ENCODE results near the gene GFAP.

The GFAP gene

GRCh38 chr17:44912763-44913544 lies 2.3 kb downstream of the GFAP start:
- DNase-seq: no peak

DNA sequence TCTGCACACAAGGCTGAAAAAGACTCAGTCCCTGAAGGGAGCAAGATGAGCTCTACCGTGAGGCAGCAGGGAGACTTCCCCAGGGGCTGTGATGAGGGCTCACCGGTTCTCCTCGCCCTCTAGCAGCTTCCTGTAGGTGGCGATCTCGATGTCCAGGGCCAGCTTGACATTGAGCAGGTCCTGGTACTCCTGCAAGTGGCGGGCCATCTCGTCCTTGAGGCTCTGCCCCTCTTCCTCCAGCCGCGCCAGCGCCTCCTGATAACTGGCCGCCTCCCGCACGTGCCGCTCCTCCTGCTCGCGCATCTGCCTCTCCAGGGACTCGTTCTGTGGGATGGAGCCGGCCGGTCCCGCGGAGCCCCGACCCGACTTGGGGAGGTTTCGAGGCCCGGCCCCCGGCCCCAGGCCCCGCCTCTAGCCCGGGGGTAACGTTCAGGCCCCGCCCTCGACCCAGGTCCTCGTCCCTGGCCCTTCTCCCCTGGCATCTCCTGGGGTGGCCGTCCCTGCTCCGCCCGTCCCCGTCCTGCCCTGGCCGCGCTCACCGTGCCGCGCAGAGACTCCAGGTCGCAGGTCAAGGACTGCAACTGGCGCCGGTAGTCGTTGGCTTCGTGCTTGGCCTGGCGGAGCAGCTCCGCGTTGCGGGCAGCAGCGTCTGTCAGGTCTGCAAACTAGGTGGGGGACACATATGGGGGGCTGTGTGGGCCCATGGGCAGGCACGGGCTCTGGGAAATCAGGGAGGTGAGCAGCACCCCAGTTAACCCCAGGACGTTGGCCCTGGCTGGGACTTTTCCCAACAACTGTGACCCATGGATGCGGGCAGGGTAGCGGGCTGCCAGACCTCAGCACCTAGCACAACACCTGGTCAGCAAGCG lies 3.9 kb downstream of the GFAP start:
- peak; percentile 65 for DNase-seq

GRCh38 chr17:44910231-44911106 lies 4.8 kb downstream of the GFAP start:
- DNase-seq: no peak

- no peak for DNase-seq
Observed at GRCh38 chr17:44909681-44910144, 5.6 kb downstream of the GFAP start.

DNA sequence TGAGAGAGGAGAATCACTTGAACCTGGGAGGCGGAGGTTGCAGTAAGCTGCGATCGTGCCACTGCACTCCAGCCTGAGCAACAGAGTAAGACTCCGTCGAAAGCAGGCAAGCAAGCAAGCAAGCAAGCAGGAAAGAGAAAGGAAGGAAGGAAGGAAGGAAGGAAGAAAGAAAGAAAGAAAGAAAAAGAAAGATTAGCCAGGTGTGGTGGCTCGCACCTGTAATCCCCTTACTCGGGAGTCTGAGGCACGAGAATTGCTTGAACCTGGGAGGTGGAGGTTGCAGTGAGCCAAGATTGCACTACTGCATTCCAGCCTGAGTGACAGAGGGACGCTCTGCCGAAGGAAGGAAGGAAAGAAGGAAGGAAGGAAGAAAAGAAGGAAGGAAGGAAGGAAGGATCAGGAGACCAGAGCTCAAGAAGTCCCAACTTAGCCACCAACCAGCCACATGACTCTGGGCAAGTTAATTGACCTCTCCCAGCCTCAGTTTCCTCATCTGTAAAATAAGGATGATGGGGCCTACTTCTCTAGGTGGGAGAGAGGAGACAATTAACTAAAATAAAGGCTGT lies 6.5 kb downstream of the GFAP start:
- DNase-seq: no peak

- no peak for DNase-seq
Observed at GRCh38 chr17:44907729-44908470, 7.4 kb downstream of the GFAP start.

GRCh38 chr17:44906763-44907728 lies 8.3 kb downstream of the GFAP start:
- no peak for DNase-seq

GRCh38 chr17:44906010-44906646 lies 9.2 kb downstream of the GFAP start:
- no peak for DNase-seq

DNA sequence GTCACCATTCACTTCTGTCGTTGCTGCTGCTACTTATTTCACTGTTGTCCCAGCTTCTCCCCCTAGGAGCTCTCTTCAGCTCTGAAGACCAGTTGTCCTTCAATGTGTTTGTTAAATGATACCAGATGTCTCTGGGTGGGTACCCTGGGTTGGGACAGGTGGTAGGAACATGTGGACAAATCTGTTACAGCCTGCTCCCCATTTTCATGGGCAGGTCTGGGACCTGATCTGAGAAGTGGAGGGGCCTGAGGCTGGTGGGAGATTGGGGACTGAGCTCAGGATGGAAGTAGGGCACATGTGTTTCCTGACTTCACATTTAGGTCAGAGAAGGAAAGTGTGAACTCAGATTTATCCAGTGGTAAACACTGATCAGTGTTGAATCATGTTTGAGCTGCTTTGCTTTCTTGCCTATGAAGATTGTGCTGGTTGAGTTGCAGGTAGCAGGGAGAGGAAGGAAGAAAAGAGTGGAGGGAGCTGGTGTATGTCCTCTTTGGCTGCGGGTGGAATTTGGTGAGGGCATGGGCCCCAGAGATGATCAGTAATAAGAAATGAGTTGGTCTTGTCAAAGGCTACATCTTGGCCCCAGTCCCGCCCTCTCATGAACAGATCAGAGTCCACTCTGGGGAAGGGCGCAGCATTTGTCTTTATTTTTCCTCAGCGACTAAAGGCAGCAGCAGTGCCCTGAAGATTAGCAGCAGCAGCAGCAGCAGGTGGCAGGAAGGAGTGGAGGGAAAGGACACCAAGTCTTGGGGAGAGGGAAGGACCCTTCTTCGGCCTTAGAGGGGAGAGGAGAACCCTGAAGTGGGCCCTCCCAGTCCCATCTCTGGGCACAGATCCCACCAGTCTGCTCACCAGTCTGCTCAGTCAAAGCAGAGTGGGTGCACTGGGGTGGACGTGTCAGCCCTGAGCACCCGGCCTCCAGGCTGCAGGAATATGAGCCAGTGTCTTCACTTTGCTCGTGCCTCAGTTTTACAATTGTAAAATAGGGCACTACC lies 10.0 kb downstream of the GFAP start:
- DNase-seq: no peak

- no peak for DNase-seq
Observed at GRCh38 chr17:44904001-44904984, 11.0 kb downstream of the GFAP start.

DNA sequence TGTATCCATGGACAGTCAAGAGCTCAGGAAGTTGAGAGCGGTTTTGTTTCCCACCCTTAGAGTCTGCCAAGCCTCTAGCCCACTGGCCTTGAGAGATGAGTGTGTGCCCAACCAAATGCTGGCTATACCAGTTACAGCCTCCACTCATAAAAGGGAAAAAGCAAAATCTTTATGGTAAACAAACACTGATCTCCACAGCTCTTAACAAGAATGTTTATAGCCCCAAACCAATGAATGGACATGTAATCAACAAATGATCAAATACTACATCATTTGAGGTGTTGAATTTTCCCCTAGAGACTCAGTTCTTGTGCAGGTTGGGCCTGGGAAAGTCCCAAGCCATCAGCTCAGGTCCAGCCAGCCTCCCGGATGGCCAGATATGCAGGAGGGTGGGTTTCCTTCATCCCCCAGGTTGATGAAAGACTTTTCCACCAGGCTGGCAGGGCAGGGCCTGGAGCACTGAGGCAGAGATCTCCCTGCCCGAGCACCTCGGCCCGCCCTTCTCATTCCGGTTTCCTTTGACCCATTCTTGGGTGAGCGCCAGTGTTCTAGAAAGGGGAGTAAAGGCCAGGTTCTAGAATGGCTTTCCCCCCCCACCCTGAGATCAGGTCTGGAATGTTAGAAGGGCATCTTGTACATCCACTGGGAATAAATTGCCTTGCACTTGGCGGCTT lies 12.2 kb downstream of the GFAP start:
- no peak for DNase-seq

DNA sequence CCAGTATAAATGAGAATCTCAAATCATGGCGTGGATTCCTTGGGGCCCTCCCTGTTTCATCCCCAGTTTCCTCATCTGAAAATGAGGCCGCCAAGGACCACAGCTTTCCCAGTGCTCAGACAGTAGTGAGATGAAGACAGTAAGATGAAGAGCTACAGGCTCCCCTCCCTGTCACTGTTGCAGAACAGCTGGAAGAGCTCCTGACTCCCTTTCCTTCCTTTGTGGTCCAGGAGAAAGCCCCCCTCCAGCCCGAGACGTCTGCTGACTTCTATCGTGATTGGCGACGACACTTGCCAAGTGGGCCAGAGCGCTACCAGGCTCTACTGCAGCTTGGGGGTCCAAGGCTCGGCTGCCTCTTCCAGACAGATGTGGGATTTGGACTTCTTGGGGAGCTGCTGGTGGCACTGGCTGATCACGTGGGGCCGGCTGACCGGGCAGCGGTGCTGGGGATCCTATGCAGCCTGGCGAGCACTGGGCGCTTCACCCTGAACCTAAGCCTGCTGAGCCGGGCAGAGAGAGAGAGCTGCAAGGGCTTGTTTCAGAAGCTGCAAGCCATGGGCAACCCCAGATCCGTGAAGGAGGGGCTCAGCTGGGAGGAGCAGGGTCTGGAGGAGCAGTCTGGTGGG lies 13.1 kb downstream of the GFAP start:
- DNase-seq: no peak

DNA sequence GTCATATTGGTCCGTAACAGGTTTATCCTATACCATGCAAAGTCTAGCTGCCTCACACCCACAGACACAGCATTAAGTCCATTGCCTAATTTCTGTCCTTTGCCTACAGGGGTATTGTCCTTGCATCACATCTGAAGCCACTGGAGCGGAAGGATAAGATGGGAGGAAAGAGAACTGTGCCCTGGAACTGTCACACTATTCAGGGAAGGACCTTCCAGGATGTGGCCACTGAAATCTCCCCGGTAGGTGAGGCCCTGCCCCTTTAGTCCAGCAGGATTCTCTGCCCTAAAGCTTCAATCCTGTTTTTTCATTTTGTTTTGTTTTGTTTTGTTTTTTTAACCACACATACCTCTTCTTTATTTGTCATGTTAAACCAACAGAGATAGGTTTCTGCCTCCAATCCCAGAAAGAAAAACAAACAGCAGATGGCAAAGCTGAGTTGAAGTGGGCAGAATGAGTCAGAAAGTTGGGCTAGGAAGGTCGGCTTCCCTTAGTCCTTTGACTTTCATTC lies 13.8 kb downstream of the GFAP start:
- DNase-seq: no peak

DNA sequence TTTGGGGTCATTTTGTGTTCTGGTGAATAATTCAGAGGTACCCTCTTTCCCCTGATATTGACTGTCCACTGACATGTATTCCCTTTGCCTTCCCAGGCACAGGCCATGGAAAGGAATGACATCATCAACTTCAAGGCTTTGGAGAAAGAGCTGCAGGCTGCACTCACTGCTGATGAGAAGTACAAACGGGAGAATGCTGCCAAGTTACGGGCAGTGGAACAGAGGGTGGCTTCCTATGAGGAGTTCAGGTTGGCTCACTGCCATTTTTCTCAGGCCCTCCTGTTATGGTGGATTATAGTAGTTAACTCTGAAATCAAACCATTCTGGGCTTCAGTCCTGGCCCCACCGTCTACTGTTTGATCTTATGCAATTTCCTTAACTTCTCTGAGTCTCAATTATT lies 14.4 kb downstream of the GFAP start:
- no peak for DNase-seq

DNA sequence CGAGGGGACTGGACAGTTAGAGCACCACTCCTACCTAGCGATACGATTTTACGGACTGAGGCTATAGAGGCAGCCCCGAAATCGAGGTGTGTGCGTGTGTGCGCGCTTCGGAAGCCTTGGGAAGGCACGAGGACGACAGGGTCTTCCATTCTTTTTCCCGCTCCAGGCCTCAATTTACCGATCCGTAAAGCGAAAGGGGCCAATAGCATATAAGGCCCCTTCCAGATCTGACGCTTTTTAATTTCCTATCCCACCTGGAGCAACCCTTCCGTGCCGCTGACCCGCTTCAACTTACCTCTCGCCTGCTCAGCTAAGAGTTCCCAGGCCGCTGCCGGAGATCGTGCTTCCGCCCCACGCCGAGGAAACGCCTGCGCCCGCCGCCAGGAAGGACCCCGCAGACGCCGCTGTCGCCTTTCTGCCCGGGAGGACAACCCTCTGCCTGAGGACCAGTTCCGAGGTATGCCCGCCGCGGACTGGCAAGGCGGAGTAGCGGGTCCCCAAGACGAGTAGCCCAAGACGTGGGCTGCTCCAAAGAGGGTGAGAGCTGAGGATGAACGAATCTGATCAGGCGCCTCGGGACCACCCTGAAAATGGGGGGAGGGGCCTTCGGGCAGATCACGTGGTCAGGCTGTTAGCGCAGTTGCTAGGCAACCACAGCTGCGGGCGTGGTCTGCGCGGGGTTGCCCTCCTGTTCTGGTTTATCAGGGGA lies 16.1 kb downstream of the GFAP start, which contains the start of gene EFTUD2:
Gene EFTUD2, minus strand, starts transcription at position 372 of the 709 bp plus-strand sequence. CDS start 4,924 bp downstream, outside the sequence.
- peak; percentile 89 for DNase-seq

DNA sequence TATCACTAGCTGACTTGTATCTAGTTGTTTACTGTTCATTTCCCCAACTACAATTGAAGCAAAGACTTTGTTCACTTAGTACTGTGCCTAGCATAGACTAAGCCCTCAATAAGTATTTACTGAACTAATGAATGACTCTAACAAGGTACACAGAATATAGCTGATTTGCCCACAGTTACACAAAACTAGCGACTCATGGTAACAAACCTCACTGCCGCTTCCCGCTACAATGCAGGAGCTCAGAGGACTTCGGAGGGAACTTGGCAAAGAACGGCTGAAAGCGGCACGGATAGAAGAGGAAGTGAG lies 16.6 kb downstream of the GFAP start:
- no peak for DNase-seq

Measured in NCI-H146 (cell line).